HepG2 (cell line): Measurements from ENCODE around the gene RPL36AL. TPM values are rescaled to one million over a fixed set of nuclear protein-coding genes. Genes with fewer than 3 reads are reported as not detected.

Source experiments
- ATF4 ChIP-seq, 2 experiments: fragments of 450-650 bp in 1 of 2; sonication (generic) in 1 of 2; formaldehyde crosslinking; IDR thresholded peaks; 2 replicates each; pipeline versions ENCODE4 v1.5.0 to v1.8.0; 2020 to 2022; ENCODE audit warnings: mild to moderate bottlenecking in 1 of 2, missing genetic modification reagents in 1 of 2
- DPF2 ChIP-seq: sonication (generic); formaldehyde crosslinking; IDR thresholded peaks from 2 replicates; pipeline ENCODE4 v1.4.0; 2020; ENCODE audit warnings: mild to moderate bottlenecking, low read depth, missing genetic modification reagents, borderline replicate concordance
- GATAD1 ChIP-seq: IDR thresholded peaks from 2 replicates; pipeline ENCODE4 v1.6.1; 2016; ENCODE audit warnings: missing genetic modification reagents, missing compliant biosample characterization
- HNRNPLL ChIP-seq: fragments of 200-400 bp; formaldehyde crosslinking; IDR thresholded peaks from 2 replicates; pipeline ENCODE4 v1.6.1; 2017; ENCODE audit warnings: mild to moderate bottlenecking, low read depth, low read length; ENCODE audit not compliant: poor library complexity, severe bottlenecking
- JUN ChIP-seq: sonication (generic); formaldehyde crosslinking; IDR thresholded peaks from 2 replicates; pipeline ENCODE4 v1.4.0; 2020; ENCODE audit warnings: mild to moderate bottlenecking, missing genetic modification reagents
- KMT2B ChIP-seq: IDR thresholded peaks from 2 replicates; pipeline ENCODE4 v1.6.1; 2016; ENCODE audit warnings: missing genetic modification reagents, missing compliant biosample characterization
- PPARG ChIP-seq: conservative IDR thresholded peaks from 2 replicates; pipeline ENCODE4 v1.6.1; 2016; ENCODE audit warnings: missing biosample characterization, missing genetic modification reagents
- RFXANK ChIP-seq: IDR thresholded peaks from 2 replicates; pipeline ENCODE4 v1.6.1; 2016
- SP2 ChIP-seq: sonication (generic); formaldehyde crosslinking; IDR thresholded peaks from 2 replicates; pipeline ENCODE4 v1.5.1; 2020; ENCODE audit warnings: mild to moderate bottlenecking, missing genetic modification reagents
- STAT5B ChIP-seq: sonication (generic); formaldehyde crosslinking; IDR thresholded peaks from 2 replicates; pipeline ENCODE4 v1.4.0; 2020; ENCODE audit warnings: missing genetic modification reagents
- TCF12 ChIP-seq, 2 experiments: fragments of 450-650 bp in 1 of 2; sonication (generic) in 1 of 2; formaldehyde crosslinking in 1 of 2; IDR thresholded peaks; 2 replicates each; pipeline versions ENCODE4 v1.6.1 to v1.8.0; 2017 to 2022; ENCODE audit warnings: antibody characterized with exemption in 1 of 2, mild to moderate bottlenecking in 1 of 2, missing genetic modification reagents in 1 of 2, moderate library complexity in 1 of 2
- ZBTB37 ChIP-seq: sonication (generic); formaldehyde crosslinking; IDR thresholded peaks from 2 replicates; pipeline ENCODE4 v1.4.0; 2020; ENCODE audit warnings: mild to moderate bottlenecking, missing genetic modification reagents
- ZFP82 ChIP-seq: sonication (generic); formaldehyde crosslinking; IDR thresholded peaks from 2 replicates; pipeline ENCODE4 v1.5.1; 2020; ENCODE audit warnings: mild to moderate bottlenecking, missing genetic modification reagents, borderline replicate concordance
- ZFP90 ChIP-seq: sonication (generic); formaldehyde crosslinking; IDR thresholded peaks from 2 replicates; pipeline ENCODE4 v1.8.0; 2022; ENCODE audit warnings: missing genetic modification reagents, mild to moderate bottlenecking, inconsistent platforms, borderline replicate concordance
- ZNF274 ChIP-seq: sonication (generic); formaldehyde crosslinking; IDR thresholded peaks from 2 replicates; pipeline ENCODE4 v1.5.1; 2020; ENCODE audit warnings: mild to moderate bottlenecking, missing genetic modification reagents
- ZNF335 ChIP-seq: sonication (generic); formaldehyde crosslinking; IDR thresholded peaks from 2 replicates; pipeline ENCODE4 v1.4.0; 2020; ENCODE audit warnings: missing genetic modification reagents
- ZNF362 ChIP-seq: sonication (generic); formaldehyde crosslinking; IDR thresholded peaks from 2 replicates; pipeline ENCODE4 v1.4.0; 2020; ENCODE audit warnings: missing genetic modification reagents, mild to moderate bottlenecking, borderline replicate concordance
- ZNF451 ChIP-seq: sonication (generic); formaldehyde crosslinking; IDR thresholded peaks from 2 replicates; pipeline ENCODE4 v1.5.0; 2020; ENCODE audit warnings: mild to moderate bottlenecking, missing genetic modification reagents
- ZNF709 ChIP-seq: sonication (generic); formaldehyde crosslinking; IDR thresholded peaks from 2 replicates; pipeline ENCODE4 v1.5.0; 2020; ENCODE audit warnings: mild to moderate bottlenecking, missing genetic modification reagents
- ZSCAN5A ChIP-seq: sonication (generic); formaldehyde crosslinking; IDR thresholded peaks from 2 replicates; pipeline ENCODE4 v1.8.0; 2022; ENCODE audit warnings: mild to moderate bottlenecking, missing genetic modification reagents, borderline replicate concordance
- polyA plus RNA-seq, 8 experiments: library from polyadenylated mRNA; depleted of rRNA in 3 of 8; stranded (reverse) in 7 of 8; unstranded in 1 of 8; fragments of >200 nt; fragmentation: Illumina TruSeq in 4 of 8; extraction: Trizol in 4 of 8; gene quantifications; 2 replicates each; pipeline versions ENCODE4 v1.2.1 to v1.2.3, GENCODE V29; 2011 to 2016; ENCODE audit warnings: low read depth in 4 of 8, missing spikeins in 1 of 8, mixed read lengths in 1 of 8; ENCODE audit not compliant: insufficient read depth in 1 of 8
- total RNA-seq, 5 experiments: library from RNA; depleted of rRNA; stranded (reverse); fragments of >200 nt; fragmentation: Illumina TruSeq; extraction: Trizol; gene quantifications; 2 replicates each; pipeline ENCODE4 v1.2.3, GENCODE V29; 2016; ENCODE audit warnings: low read depth in 1 of 5
- TF ChIP-seq, protein P1 (sequence below): sonication (generic); formaldehyde crosslinking; IDR thresholded peaks from 2 replicates; pipeline ENCODE4 v1.5.0; 2020; ENCODE audit warnings: mild to moderate bottlenecking, missing genetic modification reagents

The RPL36AL gene
- total and polyA plus RNA-seq, 2 of the 13 experiments (the other 11 are each of a cell fraction or from before 2014, with no cell fraction given): 90.0 to 294 TPM

DNA sequence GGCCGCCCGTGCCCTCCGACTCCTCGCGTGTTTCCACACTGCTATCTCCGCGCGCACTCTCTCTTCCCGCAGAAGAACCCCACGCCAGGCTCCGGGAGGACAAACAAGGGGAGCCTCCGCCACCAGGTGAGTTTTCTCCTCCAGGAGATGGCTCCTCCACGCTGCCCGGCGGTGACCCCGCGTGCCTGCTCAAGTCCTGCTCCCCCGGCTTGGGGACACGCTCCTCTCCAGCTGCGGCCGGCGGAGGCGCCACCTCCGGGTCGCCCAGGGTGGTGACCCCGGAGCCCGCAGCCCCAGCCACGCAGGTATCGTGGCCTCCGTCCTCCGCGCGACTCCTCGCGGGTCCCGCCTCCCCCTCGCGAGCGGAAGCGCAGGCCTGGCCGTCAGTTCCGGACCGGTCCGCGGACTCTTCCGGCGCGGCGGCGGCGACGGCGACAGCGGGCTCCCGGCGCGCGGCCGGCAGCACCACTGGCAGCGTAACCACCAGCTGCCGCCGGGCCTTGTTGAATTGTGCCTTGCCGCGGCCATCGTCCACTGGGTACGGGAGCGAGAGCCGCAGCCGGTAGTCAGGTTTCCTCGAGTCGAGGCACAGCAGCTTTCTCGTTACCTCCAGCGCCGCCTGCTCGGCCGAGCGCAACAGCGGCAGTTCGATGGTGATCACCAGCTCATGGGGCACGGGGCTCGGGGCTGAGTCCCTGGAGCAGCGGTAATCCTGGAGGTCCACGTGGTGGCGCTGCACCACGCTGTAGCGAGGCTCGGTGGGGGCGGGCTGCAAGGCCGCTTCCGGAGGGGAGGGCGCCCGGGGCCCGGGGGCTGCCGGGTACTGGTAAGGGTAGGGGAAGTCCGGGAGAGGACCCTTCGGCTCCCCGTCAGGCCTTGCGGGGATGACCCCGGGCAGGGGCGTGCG lies 13.5 kb upstream of the RPL36AL start (continued):
- TF ChIP-seq ZBTB37 (no peak), ZFP90 (CRISPR knock-in tag) (peak; percentile 63), ZSCAN5A (0 out of 2 replicates have a peak, but pooled peaks have one; percentile 26), ZNF335 (peak; percentile 91), GATAD1 (CRISPR knock-in tag) (peak; percentile 90), SP2 (CRISPR knock-in tag) (peak; percentile 44), TCF12 (IDR thresholded peaks at IDR 0.05) (no peak), TCF12 (CRISPR knock-in tag; IDR thresholded peaks at IDR 0.05) (peak; percentile 61; the same call in 1 of the 2 replicates), JUN (CRISPR knock-in tag) (peak; percentile 42; the same call in 1 of the 2 replicates), ZFP82 (CRISPR knock-in tag) (peak; percentile 96; the same call in 1 of the 2 replicates), ZNF709 (CRISPR knock-in tag) (peak; percentile 92), KMT2B (peak; percentile 82; the same call in 1 of the 2 replicates), DPF2 (CRISPR knock-in tag) (peak; percentile 44; the same call in 1 of the 2 replicates), ATF4 (CRISPR knock-in tag; IDR thresholded peaks at IDR 0.05) (peak in 1 of 2 experiments; percentile 71; a peak in 2 of 4 replicates), ZNF274 (CRISPR knock-in tag) (peak; percentile 44), ZNF451 (CRISPR knock-in tag) (peak; percentile 36; the same call in 1 of the 2 replicates), RFXANK (CRISPR knock-in tag) (no peak), STAT5B (CRISPR knock-in tag) (no peak), PPARG (CRISPR knock-in tag) (no peak; the same call in 1 of the 2 replicates), ZNF362 (CRISPR knock-in tag) (peak; percentile 3; the same call in 1 of the 2 replicates), HNRNPLL (peak; percentile 99)
- TF ChIP-seq, protein P1, sequence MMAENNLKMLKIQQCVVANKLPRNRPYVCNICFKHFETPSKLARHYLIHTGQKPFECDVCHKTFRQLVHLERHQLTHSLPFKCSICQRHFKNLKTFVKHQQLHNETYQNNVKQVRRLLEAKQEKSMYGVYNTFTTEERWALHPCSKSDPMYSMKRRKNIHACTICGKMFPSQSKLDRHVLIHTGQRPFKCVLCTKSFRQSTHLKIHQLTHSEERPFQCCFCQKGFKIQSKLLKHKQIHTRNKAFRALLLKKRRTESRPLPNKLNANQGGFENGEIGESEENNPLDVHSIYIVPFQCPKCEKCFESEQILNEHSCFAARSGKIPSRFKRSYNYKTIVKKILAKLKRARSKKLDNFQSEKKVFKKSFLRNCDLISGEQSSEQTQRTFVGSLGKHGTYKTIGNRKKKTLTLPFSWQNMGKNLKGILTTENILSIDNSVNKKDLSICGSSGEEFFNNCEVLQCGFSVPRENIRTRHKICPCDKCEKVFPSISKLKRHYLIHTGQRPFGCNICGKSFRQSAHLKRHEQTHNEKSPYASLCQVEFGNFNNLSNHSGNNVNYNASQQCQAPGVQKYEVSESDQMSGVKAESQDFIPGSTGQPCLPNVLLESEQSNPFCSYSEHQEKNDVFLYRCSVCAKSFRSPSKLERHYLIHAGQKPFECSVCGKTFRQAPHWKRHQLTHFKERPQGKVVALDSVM: peak; percentile 91
